GM19324 (cell line): Measurements from ENCODE around the gene TFAP2C.
"Not testable (repeated sequence)": the region's sequence is repeated elsewhere in the genome, so short reads cannot be mapped to it uniquely, and the experiment has no call there.

Source experiments
- ATAC-seq: cut with Tn5 transposase; IDR thresholded peaks from one replicate; pipeline ENCODE4 v1.9.1; 2021; ENCODE audit warnings: mild to moderate bottlenecking, moderate library complexity; ENCODE audit not compliant: unreplicated experiment, low FRiP score

The TFAP2C gene

DNA sequence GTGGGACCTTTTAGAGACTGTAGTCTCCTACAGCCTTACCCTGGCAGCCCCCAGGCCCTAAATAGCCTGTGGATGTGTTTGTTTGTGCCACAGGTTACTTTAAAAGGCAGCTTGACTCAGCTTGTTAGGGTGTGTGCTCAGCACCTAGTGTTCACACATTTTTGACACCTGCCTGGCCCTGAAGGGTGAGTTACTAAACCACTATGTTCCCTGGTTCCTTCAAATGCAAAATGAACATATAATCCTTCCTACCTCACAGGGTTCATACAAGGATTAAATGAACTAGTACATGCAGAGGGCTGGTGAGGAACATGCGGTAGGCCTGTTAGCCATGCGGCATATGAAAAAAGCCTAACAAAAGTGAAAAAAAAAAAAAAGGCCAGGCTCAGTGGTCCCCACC lies 14.9 kb upstream of the TFAP2C start:
- no peak for ATAC-seq

DNA sequence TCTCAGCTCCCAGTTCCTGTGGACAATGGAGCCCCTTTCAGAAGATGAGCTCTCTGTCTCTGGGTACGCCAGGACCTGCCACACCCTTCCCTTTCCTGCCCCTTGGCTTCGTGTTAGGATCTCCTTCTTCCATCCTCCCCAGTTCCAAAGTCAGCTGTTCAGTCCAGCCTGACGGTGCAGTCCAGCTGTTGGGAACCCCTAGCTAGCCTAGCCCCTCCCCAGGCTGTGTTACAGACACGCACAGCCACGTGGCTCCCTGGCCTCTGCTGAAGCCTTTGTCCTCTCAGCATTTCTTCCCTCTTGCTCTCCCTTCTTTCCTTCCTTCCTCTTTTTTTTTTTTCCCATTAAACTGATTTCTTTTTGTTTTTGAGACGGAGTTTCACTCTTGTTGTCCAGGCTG lies 12.4 kb upstream of the TFAP2C start:
- ATAC-seq, result no peak

DNA sequence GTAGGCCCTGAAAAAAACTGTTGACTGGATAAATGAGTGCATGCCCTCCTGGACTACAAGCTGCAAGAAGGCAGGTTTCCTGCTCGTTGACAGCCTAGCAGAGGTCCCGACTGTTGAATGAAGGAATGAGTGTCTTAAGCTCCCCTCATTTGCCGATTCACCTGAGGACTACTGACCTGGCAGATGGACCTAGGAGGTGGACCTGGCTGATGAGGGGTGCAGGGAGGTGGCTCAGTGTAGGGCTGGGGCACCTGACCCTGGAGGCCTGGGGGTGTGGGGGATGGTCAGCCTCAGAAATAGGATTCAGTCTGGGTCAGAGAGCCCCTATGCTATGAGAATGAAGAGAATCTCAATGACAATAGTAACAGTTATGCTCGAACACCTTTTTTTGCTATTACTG lies 11.6 kb upstream of the TFAP2C start:
- ATAC-seq, result no peak

DNA sequence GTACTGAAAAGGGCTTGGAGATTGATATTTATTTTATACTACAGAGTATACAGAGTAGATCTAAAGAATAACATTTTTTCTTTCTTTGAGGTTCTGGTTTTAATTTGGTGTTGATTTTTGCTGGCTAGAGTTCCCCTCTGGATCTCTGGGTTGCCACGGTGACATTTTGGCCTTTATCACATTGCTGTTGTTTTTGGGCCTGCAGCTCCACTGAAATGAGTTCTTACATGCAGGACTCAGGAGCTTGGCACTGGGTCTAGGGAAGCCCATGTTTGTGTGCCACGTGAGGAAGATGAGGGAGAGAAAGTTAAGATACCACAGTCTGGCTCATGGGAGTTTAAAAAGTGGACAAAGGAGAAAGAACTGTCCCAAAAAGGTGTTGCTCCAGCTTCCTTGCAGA lies 7.4 kb upstream of the TFAP2C start:
- no peak for ATAC-seq

DNA sequence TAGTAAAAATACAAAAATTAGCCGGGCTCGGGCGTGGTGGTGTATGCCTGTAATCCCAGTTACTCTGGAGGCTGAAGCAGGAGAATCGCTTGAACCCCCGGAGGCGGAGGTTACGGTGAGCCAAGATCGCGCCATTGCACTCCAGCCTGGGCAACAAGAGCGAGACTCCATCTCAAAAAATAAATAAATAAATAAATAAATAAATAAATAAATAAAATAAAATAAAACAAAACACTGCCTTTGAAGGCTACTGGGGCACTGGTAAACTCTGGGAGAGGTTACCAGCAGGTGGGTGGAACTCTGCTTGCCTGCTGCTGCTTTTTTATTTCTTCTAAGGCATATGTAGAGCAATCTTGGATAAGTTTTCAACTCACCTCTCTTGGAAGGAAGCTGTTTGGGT lies 5.2 kb upstream of the TFAP2C start:
- ATAC-seq, result not testable (repeated sequence)

DNA sequence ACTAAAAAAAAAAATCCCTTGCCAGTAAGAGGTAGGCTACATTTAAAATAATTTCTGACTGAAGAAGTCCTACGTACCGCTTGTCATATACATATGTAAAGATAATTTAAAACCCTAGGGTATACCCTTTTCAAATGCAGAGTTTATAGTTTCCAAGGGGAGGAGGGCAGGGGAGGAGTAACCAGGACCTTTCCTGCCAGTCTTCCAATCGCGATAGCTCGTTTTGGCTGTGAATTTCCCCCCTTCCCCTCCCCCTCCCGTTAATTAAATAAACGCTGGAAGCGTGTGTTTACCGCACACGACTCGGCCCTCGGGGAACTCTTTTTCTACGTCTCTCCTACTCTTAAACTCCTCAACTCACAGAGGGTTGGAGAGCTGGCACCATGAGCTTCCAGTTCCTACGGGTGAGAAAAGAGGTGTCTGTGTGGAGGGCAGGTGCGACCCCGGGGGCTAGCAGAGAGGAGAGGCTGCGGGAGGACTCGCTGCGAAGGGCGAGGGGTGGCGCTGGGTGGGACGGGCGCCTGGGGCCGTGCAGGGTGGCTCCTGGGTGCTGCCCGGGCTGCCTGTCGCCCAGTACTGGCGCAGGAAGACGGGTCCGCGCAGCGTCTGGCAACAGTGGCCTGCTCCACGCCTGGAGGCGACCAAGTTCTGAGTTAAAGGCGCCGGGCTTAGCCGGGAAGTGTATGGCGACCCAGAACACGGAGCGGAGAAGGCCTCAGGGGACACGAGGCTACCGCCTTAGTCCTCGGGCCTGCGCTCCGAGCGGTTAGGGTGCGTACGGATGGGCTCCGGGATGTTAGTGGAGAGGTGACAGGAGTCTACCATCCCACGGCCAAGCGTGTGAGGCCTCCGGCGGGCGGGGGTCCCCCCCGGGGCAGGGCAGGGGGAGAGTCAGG lies 4.1 kb upstream of the TFAP2C start:
- ATAC-seq, result no peak

DNA sequence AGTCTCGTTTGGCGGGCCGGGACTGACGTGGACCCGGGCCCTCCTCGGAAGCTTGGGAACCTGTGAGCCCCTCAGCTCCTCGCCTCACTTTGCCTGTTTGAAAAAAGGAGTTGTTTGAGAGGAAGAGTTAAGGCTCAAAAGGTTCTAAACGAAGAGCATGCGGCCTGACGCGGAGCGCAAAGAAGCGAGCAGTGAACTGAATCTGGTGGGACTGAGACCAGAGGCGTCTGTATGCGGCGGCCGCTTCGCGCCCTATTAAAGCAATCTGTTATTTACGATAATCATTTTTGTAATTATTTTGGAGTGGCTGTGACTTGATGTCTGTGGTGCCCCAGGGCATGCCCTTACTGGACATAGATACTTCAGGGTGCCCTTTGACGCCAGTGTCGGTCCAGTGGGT lies 3.3 kb upstream of the TFAP2C start:
- no peak for ATAC-seq

DNA sequence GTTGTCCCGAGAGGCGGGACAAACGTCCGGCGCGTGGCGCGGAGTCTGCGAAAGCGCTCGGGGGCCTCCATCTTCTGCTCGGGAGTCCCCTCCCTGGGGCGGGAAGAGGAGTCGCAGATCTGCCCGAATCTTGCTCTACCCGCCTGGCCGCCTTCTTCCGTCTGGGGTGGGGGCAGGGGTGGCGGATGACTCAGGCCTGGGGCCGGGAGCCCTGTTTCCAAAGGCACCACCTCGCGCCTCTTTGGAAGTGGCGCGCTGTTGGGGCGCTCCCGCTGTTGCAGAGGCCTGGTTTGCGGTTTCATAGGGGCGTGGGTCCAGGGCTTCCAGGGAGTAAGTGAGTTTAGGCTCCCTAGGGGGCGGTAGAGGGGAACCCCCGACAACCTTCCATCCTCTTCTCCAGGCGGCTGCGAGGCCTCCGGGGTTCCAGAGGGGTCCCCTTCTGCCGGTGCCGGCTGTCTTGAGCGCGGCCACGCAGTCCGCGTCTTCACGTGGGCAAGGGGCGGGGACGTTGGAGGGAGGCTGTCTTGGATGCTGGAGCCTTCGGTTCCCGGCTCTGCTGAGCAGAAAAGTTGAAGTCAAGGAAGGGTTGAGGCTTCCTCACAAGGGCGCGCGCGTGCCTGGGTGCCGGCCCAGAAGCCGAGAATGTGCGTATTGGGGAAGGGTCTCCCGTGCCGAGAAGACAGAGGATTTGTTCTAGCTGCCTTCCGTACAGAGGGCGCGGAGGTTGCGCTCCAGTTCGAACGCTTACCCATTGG lies 2.6 kb upstream of the TFAP2C start:
- no peak for ATAC-seq

DNA sequence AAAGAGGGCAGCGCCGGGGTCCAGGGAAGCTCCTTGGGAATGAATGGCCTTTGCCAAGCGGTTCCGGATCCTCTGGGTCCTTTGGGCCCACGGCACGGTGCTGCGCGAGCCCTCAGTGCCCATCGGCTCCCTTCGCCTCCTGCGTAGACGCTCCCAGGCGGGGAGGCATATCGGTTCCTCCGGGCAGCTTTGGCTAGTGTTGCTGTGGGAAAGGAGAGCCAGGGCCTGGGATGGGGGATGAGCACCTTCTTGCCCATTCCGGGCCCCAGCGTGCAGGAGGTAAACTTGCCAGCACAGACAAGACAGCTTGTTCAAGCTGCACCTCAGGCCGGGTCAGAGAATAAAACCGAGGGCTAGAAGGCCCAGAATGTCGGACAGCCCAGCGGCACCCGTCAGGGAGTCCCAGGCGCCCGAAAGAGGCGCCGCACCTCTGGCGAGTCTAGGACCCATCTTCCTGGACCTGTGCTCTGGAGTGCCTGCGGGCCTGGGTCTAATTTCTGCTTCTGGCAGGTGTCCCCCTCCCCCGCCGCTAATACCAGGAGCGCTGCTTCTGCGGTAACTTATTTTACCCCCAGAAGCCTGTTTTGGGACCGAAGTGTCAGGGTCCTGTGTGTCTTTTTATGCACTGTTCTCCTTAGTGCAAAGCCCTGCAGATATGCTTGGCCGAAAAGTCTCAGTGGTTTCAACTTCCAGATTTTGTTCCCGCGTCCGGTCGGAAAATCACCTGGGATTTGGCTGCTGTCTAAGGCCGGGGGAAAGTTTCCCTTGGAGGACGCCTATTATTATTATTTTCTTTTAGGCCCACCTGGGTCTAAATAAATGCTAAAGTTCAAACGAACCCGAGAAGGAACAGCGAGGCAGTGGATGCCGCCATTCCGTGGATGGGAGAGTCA lies 1.7 kb upstream of the TFAP2C start:
- ATAC-seq, result no peak

DNA sequence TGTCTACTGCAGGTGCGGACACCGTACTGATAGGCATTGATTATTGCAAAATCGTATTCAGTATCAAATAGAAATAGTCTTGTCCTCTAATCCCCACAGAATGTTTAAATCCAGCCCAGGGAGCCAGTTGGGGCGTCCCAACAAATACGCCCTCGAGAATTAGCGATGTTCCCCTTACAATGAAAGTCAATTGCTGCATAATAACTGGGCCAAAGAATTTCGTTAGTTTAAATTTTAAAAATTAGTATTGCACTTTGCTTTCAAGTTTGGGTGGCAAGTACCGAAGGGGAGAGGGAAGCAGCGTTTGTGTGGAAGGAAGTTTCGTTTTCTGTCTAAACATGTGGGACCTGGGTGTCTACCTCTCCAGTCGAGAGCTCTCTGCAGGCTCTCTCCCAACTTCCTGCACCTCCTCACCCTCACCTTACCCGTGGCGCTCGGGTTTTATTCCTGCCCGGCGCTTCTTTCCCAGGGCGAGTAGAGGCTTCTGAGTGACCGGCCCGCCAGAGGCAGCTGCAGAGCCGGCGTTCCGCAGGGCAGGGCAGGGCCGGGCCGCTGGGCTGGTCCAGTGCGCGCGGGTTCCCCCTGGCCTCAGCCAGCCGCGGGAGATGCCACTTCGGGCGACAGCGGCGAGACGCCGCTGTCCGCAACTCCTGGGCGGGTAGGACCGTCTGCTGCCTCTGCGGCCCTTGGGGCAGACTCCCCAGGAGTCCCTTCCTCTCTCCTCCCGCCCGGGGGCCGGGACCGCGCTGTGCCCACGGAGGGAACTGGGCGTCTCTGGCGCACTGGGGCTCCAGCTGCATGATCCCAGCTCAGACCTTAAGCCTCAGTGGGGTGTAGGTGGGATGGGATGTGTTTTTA lies 862 bp upstream of the TFAP2C start:
- no peak for ATAC-seq

DNA sequence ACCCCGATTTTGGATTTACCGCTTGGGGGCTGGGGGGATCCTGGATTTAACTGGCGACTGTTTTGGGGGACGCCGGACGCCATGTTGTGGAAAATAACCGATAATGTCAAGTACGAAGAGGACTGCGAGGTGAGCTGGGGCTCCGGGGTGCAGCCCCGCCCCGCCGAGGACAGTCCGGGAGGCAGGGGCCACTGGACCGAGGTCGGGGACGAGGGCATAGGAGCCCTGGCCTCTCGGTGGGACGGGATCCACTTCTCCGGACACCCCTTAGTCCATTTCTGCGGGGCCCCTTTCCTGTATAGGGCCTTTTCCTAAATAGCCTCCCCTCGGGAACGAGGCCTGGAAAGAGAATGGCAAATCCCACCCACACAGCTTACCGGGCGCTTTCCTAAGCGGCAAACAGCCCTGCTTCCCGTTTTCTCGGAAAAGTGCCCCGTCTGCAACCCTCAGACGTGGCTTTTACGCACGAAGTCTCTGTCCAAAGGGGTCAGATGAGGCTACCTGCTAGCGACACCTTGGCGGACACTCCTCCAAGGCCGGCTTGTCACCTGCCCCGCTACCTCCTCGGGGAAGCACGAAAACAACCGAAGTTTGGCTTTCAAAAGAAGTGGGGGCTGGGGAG lies 469 bp downstream of the TFAP2C start:
- no peak for ATAC-seq

DNA sequence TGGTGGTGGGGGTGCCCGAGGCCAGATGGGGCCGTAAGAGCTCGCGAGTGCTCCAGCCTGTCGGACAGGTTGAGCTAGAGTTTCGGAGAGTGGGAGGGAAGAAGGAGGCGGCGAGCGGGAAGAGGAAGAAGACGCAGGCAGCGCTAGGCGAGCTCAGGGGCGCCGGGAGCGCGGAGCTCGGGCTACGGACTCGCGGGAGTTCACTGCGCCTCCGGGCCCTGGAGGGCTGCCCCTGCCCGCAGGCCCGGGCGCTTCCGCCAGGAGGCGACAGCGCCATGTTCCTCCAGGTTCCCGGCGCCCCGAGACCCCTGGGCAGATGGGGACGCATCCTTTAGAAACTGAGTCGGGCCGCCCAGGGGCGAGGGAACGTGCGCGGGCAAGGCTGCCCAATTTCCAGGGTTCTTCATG lies 984 bp downstream of the TFAP2C start:
- ATAC-seq, result no peak

DNA sequence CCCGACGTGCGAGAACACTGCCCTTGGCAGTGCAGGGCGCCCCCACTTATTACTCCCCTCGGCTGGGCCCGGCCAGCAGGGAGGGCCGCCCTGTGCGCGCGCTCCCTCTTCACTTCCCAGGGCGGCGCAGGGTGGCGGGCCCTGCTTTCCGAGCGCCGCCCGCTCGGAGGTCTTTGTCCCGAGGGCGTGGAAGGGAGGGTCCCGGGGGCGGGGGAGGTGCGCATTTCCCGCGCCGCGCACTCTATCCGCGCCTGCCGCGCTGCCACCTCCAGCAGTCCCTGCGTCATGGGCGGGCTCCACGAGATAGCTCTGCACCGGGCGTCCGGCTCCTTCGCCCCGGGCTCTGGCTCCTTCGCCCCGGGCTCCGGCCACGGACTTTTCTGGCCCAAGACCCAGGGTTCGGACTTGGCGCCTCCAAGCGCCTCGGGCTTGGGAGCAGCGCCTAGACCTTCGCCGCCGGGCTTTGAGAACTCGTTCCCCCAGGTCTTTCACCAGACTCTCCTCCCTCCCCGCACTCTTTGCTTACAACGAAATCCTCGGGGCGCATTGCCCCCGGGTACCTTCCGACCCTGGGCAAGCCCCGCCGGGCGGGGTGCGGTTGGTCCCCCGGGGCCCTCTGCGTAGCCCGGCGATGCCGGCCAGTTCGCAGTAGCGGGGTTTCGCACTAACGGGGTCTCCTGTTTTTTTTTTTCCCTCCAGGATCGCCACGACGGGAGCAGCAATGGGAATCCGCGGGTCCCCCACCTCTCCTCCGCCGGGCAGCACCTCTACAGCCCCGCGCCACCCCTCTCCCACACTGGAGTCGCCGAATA lies 1.6 kb downstream of the TFAP2C start:
- ATAC-seq, result no peak

DNA sequence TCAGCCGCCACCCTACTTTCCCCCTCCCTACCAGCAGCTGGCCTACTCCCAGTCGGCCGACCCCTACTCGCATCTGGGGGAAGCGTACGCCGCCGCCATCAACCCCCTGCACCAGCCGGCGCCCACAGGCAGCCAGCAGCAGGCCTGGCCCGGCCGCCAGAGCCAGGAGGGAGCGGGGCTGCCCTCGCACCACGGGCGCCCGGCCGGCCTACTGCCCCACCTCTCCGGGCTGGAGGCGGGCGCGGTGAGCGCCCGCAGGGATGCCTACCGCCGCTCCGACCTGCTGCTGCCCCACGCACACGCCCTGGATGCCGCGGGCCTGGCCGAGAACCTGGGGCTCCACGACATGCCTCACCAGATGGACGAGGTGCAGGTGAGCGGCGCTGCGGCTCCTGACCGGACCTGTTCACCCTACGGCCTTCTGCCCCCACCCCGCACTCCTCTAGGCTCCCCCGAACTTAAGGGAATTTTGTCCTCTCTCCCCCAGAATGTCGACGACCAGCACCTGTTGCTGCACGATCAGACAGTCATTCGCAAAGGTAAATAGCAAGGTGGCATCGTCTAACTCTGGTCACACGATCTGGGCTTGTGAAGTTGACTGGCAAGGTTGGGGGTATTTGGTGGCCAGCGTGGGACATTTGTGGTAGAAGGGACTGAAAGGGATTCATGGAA lies 2.3 kb downstream of the TFAP2C start:
- ATAC-seq, result no peak

DNA sequence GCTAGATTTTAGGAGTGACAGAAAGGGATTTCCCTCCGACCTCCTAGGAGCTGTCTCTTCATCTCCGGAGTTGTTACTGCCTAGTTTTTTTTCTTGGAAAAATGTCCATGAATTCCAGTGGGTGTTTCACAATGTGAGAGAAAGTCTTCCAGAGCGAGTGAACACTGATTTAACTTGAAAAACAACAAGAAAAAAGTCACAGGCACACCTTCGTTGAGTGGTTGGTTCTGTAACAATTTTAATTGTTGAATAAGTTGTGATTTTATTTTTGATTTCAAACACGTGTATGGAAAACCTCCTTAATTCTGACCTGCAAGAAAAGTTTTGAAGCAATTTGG lies 2.9 kb downstream of the TFAP2C start:
- no peak for ATAC-seq

DNA sequence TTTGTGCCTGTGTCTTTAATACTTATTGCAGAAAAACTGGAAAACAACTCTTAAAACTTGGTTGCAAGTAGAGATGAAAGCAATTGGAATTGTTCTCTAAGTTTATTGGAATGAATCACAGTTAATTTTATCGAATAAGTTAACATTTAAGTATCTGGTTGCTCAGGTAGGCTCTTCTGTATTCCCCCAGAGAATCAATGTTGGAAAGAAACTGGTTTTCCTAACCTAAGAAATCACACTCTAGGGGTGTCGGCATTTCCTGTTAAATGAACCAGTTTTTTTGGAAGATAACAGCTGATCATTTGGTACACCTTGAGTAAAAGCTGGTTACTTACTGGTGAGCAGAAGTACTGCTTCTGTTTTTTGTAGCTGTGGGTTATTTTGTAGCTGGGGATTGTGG lies 5.2 kb downstream of the TFAP2C start:
- ATAC-seq, result no peak

DNA sequence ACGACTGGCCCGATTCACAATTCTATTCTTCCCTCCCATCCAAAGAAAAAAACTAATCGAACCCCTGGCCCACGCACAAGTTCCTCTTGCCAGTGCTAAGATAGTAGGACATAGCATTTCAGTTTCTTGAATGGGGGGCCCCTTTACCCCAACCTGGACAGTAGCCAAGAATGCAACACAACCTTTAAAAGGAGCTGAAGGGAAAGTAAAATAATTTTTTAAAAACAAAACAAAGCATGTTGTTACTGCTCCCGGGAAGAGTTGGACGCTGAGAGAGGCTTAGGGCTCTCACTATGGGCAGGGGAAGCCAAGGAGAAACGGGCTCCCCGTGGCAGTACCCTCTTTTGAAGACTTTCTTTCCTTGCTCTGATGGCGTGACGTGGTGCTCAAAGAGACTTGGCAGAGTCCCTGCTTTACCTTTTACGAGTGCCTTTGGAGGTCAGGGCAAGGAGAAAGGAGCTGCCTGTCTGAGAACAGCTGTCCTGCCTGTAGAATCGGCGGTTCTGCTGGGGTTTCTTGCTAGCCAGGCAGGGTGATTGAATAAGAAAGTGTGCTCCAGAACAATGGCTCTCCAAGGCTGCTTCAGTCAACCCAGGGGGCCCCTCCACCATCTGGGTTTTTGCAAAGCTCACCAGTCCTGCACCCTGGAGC lies 5.8 kb downstream of the TFAP2C start:
- ATAC-seq, result no peak

DNA sequence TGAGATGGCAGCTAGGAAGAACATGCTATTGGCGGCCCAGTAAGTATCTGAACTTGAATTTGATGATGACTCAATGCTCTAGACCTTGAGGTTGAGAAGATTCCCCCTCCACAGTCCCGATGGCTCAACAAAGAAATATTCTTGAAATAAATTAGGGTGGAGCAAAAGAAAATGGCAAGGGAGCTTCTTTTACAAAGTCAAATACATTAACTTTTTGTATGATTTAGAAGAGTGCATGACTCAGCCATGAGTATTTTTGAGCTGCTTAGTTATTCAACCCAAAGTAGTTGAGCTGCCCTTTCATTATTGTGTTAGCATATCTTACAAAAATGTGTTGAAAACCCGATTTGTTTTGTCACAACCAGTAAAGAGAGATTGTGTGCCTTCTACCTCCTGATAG lies 7.6 kb downstream of the TFAP2C start:
- ATAC-seq, result no peak
